Breast epithelium (tissue), 4 donors: Measurements from ENCODE around the gene SSRP1. TPM values are rescaled to one million over a fixed set of nuclear protein-coding genes. Genes with fewer than 3 reads are reported as not detected.
"Not testable (repeated sequence)": the region's sequence is repeated elsewhere in the genome, so short reads cannot be mapped to it uniquely, and the experiment has no call there.

Experiments
- DNase-seq, 2 donors: peaks; one replicate each; pipeline ENCODE4 v3.0.0-alpha.2; 2019; ENCODE audit warnings: low spot score in 2 of 2
- H3K27ac ChIP-seq, 2 donors: fragments of 200-600 bp; sonication (generic) in 1 of 2; one replicate each; pipeline ENCODE4 v1.5.1; 2016 to 2019; ENCODE audit warnings: mild to moderate bottlenecking in 1 of 2
- H3K27me3 ChIP-seq, 2 donors: fragments of 200-600 bp; sonication (generic) in 1 of 2; one replicate each; pipeline versions ENCODE4 v1.5.1 to v1.6.0; 2017 to 2019; ENCODE audit warnings: control low read depth in 1 of 2, mild to moderate bottlenecking in 1 of 2
- H3K36me3 ChIP-seq: fragments of 200-600 bp; one replicate; pipeline ENCODE4 v1.5.1; 2019
- H3K4me1 ChIP-seq, 2 donors: fragments of 200-600 bp; sonication (generic); one replicate each; pipeline ENCODE4 v1.5.1; 2016 to 2019; ENCODE audit warnings: control low read depth in 1 of 2
- H3K4me3 ChIP-seq, 3 donors: fragments of 200-600 bp; sonication (generic); 1 replicate in 2 of 3; 2 replicates in 1 of 3; pipeline ENCODE4 v1.5.1; 2016 to 2019; ENCODE audit warnings: mild to moderate bottlenecking in 3 of 3, moderate library complexity in 2 of 3
- H3K9me3 ChIP-seq, 2 donors: fragments of 200-600 bp; sonication (generic) in 1 of 2; one replicate each; pipeline ENCODE4 v1.5.1; 2016 to 2019; ENCODE audit warnings: control low read depth in 1 of 2
- POLR2A ChIP-seq: fragments of 450-650 bp; IDR thresholded peaks from one replicate; pipeline ENCODE4 v1.6.1; 2016; ENCODE audit warnings: antibody characterized with exemption, mild to moderate bottlenecking, moderate library complexity
- POLR2AphosphoS5 ChIP-seq, 3 donors: sonication (generic); formaldehyde crosslinking; IDR thresholded peaks; one replicate each; pipeline ENCODE4 v1.6.1; 2017; ENCODE audit warnings: antibody characterized with exemption in 3 of 3
- intact Hi-C: fragments of 100-400 bp; cut with DNase I; formaldehyde crosslinking; loops from one replicate; pipeline ENCODE4 v1.15.1; 2023; ENCODE audit warnings: low total_unique reads
- total RNA-seq, 3 donors: library from RNA; depleted of rRNA; stranded (reverse); fragments of >200 nt; gene quantifications; one replicate each; pipeline ENCODE4 v1.1.0, GENCODE V29; 2016
- TF ChIP-seq, protein P1 (sequence below), 3 donors: fragments of 450-650 bp; IDR thresholded peaks; one replicate each; pipeline ENCODE4 v1.5.1; 2016 to 2017; ENCODE audit warnings: antibody characterized with exemption in 3 of 3, mild to moderate bottlenecking in 3 of 3, moderate library complexity in 3 of 3

Gene SSRP1
- total RNA-seq, 3 donors from 2014 or later = 60.0 to 83.9 (median 76.5) TPM

DNA sequence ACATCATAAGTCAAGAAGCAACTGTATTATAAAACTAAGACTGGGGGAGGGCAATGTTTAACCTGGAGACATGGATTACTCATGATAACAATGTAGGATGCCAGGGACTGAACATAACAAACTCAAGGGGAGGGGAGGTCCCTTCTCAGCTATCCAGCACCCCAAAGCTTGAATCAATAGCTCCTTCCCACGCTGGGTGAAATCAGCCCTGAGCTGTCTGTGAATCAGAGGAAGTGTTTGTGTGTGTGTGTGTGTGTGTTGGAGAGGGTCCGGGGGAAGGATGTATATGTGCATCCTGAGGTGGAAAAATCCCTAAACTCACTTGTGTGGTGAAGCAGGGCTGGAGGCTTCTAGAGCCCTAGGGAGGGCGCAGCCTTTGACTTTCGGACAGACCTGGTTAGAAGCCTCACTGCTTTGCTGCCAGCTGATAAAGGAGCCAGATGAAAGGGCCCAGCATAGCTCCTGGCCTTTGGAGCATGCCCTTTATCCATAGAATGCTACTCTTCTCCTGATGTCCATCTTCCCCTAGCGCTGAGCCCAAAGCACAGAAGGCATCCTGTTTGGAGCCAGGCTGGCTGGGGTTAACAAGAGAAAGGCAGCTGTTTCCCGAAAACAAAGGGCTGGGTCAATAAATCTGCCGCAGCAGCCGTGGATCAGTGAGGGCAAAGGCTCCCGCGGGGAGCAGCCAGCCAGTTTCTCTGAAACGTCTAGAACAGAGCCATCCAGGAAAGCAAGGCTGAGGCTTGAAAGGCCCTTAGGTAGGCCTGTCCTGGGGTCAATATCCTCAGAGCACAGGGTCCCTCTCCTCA lies 46.7 kb downstream of the SSRP1 start:
- Histone ChIP-seq H3K36me3 (no peaks in the 10 kb centered on the region), H3K27ac (no peak overlapping the region), H3K9me3 (no peaks in the 10 kb centered on the region), H3K4me1 (peaks cover 6 to 7% of the 10 kb centered on the region in 2 donors), H3K4me3 (no peak overlapping the region), H3K27me3 (no peaks in the 10 kb centered on the region)
- DNase-seq = no peak
- TF ChIP-seq POLR2AphosphoS5 (IDR thresholded peaks at IDR 0.05) = no peak
- TF ChIP-seq, protein P1, sequence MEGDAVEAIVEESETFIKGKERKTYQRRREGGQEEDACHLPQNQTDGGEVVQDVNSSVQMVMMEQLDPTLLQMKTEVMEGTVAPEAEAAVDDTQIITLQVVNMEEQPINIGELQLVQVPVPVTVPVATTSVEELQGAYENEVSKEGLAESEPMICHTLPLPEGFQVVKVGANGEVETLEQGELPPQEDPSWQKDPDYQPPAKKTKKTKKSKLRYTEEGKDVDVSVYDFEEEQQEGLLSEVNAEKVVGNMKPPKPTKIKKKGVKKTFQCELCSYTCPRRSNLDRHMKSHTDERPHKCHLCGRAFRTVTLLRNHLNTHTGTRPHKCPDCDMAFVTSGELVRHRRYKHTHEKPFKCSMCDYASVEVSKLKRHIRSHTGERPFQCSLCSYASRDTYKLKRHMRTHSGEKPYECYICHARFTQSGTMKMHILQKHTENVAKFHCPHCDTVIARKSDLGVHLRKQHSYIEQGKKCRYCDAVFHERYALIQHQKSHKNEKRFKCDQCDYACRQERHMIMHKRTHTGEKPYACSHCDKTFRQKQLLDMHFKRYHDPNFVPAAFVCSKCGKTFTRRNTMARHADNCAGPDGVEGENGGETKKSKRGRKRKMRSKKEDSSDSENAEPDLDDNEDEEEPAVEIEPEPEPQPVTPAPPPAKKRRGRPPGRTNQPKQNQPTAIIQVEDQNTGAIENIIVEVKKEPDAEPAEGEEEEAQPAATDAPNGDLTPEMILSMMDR (IDR thresholded peaks at IDR 0.05) = no peak
- TF ChIP-seq POLR2A = no peak
- intact Hi-C loops = no loop called here

DNA sequence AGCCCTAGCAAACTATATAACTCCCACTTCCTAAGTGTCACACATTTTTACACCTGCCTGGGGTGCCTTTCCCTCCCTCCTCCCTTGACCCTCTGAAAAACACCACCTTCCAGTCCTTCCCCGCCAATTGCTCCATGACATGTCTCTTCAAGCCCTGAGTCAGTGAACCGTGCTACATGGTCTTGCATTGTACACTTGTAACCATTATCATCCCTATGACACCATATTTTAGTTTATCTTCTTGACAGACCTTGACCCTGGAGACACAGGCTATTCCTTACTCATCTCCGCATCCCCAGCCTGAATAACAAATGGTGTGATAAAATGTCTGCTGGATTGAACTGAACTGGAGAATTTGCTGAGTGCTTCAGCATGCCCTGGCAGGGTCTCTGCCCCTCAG lies 47.8 kb downstream of the SSRP1 start:
- TF ChIP-seq POLR2AphosphoS5 (IDR thresholded peaks at IDR 0.05) = no peak
- TF ChIP-seq, protein P1 (IDR thresholded peaks at IDR 0.05) = no peak
- no peak for TF ChIP-seq POLR2A
- intact Hi-C loops = no loop called here
- no peak overlapping the region for H3K27ac ChIP-seq

DNA sequence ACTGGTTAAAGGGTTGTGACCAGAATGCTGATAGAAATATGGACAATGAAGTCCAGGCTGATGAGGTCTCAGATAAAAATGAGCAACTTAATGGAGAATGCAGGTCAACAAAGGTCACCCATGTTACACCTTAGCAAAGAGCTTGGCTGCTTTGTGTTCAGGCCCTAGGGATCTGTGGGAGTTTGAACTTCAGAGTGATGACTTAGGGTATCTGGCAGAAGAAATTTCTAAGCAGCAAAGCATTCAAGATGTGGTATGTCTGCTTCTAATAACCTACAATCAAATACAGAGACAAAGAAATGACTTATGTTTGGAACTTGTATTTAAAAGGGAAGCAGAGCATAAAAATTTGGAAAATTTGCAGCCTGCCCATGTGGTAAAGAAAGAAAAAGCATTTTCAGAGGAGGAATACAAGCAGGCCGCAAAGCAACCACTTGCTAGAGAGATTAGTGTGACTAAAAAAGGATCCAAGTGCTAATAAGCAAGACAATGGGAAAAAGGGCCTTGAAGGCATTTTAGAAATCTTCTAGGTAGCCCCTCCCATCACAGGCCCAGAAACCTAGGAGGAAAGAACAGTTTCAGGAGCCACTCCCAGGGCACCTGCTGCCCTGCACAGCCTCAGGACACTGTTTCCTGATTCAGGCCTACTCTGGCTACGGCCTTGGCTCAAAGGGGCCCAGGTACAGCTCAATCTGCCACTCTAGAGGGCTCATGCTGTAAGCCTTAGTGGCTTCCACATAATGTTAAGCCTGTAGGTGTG lies 52.3 kb downstream of the SSRP1 start:
- no peak for DNase-seq
- Histone ChIP-seq H3K4me1 (peaks cover 0 to under 1% of the 10 kb centered on the region in 2 donors), H3K4me3 (no peak overlapping the region), H3K27ac (peak overlapping the region in 1 of 2 donors; percentile 54), H3K36me3 (no peaks in the 10 kb centered on the region), H3K9me3 (no peaks in the 10 kb centered on the region), H3K27me3 (no peaks in the 10 kb centered on the region)
- TF ChIP-seq POLR2A (no peak), POLR2AphosphoS5 (IDR thresholded peaks at IDR 0.05) (no peak)
- TF ChIP-seq, protein P1 (IDR thresholded peaks at IDR 0.05) = no peak
- intact Hi-C loops = no loop called here

More for the DNA sequence above, 47.8 kb downstream of the SSRP1 start:
- no peaks in the 10 kb centered on the region for H3K9me3 ChIP-seq
- H3K4me1 ChIP-seq = peaks cover 0 to under 1% of the 10 kb centered on the region in 2 donors
- H3K27me3 ChIP-seq = no peaks in the 10 kb centered on the region
- H3K4me3 ChIP-seq = no peak overlapping the region
- H3K36me3 ChIP-seq = no peaks in the 10 kb centered on the region
- no peak for DNase-seq

DNA sequence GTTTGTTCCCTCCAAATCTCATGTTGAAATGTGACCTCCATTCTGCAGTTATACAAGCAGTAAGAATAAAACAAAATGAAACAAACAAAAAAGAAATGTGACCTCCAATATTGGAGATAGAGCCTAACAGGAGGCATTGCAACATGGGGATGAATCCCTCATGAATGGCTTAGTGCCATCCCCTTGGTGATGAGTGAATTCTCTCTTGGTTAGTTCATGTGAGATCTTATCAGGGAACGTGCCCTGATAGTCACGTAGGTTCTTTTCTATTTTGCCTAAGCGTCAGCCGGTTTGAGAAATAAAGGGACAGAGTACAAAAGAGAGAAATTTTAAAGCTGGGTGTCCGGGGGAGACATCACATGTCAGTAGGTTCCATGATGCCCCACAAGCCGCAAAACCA lies 54.1 kb downstream of the SSRP1 start:
- H3K27me3 ChIP-seq, DNase-seq, H3K27ac ChIP-seq, H3K36me3 ChIP-seq, H3K9me3 ChIP-seq, intact Hi-C loops, H3K4me3 ChIP-seq: not testable (repeated sequence)
- peaks cover 5 to 13% of the 10 kb centered on the region in 2 donors for H3K4me1 ChIP-seq

DNA sequence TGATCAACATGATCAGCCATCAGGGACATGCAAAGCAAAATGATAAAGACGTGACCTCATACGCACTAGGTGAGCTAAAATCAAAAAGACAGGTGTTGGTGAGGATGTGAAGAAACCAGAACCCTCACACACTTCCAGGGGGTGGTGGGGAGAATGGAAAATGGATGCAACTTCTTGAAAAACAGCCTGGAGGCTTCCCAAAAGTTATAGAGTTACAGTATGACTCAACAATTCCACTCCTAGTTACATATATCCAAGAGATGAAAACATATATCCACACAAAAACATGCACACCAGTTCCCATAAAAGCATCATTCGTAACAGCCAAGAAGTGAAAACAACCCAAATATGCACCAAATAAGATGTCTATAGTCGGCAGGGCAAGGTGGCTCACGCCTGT lies 56.6 kb downstream of the SSRP1 start:
- H3K4me1 ChIP-seq = peaks cover 5 to 13% of the 10 kb centered on the region in 2 donors
- H3K36me3 ChIP-seq = no peaks in the 10 kb centered on the region
- H3K27me3 ChIP-seq = no peaks in the 10 kb centered on the region
- H3K4me3 ChIP-seq = no peak overlapping the region
- no peak for DNase-seq
- no peaks in the 10 kb centered on the region for H3K9me3 ChIP-seq
- intact Hi-C loops = no loop called here
- TF ChIP-seq, protein P1 (IDR thresholded peaks at IDR 0.05) = no peak
- no peak for TF ChIP-seq POLR2A
- no peak for TF ChIP-seq POLR2AphosphoS5 (IDR thresholded peaks at IDR 0.05)
- H3K27ac ChIP-seq = no peak overlapping the region
